HG02798 (cell line): ENCODE measurements around the gene ADRA2B.
"Not testable (repeated sequence)": the region's sequence is repeated elsewhere in the genome, so short reads cannot be mapped to it uniquely, and the experiment has no call there.

Experiments
- ATAC-seq: cut with Tn5 transposase; IDR thresholded peaks from one replicate; pipeline ENCODE4 v1.9.1; 2021; ENCODE audit warnings: mild to moderate bottlenecking; ENCODE audit not compliant: unreplicated experiment, poor library complexity

The ADRA2B gene

GRCh38 chr2:96150791-96151594, 34.6 kb upstream of the ADRA2B start:
- no peak for ATAC-seq

- no peak for ATAC-seq
These were observed 33.8 kb upstream of the ADRA2B start for GRCh38 chr2:96150007-96150640.

- ATAC-seq: peak; percentile 38
These were observed 32.2 kb upstream of the ADRA2B start for GRCh38 chr2:96148410-96149217.

- no peak for ATAC-seq
These were observed 31.3 kb upstream of the ADRA2B start for GRCh38 chr2:96147593-96148201.

- no peak for ATAC-seq
These were observed 30.7 kb upstream of the ADRA2B start for GRCh38 chr2:96146881-96147592.

- peak; percentile 32 for ATAC-seq
These were observed 29.9 kb upstream of the ADRA2B start for GRCh38 chr2:96146153-96146880.

GRCh38 chr2:96145848-96146152, 29.4 kb upstream of the ADRA2B start:
- no peak for ATAC-seq

GRCh38 chr2:96145036-96145847, 28.9 kb upstream of the ADRA2B start, which contains the start of gene DUSP2:
Gene DUSP2, minus strand, starts transcription at chr2:96145440. Its CDS starts 86 bp downstream, at chr2:96145354.
- peak; percentile 64 for ATAC-seq

- no peak for ATAC-seq
These were observed 28.2 kb upstream of the ADRA2B start for GRCh38 chr2:96144481-96145035.

GRCh38 chr2:96143848-96144480, 27.6 kb upstream of the ADRA2B start:
- ATAC-seq: no peak

GRCh38 chr2:96143231-96143847, 27.0 kb upstream of the ADRA2B start:
- no peak for ATAC-seq

GRCh38 chr2:96142217-96143113, 26.1 kb upstream of the ADRA2B start:
- ATAC-seq: no peak

- ATAC-seq: not testable (repeated sequence)
These were observed 25.2 kb upstream of the ADRA2B start for GRCh38 chr2:96141624-96141967.

- no peak for ATAC-seq
These were observed 24.7 kb upstream of the ADRA2B start for GRCh38 chr2:96140941-96141623.

- no peak for ATAC-seq
These were observed 22.9 kb upstream of the ADRA2B start for GRCh38 chr2:96139181-96139758.
